Smooth muscle cell of the pulmonary artery (primary cell): ENCODE data around the gene PODN. TPM values are rescaled to one million over a fixed set of nuclear protein-coding genes. Genes with fewer than 3 reads are reported as not detected.

ENCODE experiments used
- total RNA-seq: library from RNA; depleted of rRNA; stranded (reverse); fragments of >200 nt; gene quantifications from 2 replicates; pipeline ENCODE4 v1.2.3, GENCODE V29; 2014

Gene PODN
- 16.0 and 20.9 TPM in 2 replicates for total RNA-seq

GRCh38 chr1:53061859-53062707 lies at the start of gene PODN:
TSS of gene PODN (plus strand) at chr1:53062213. CDS start at chr1:53069856, 7,643 bp downstream.

Other genes with a start within 250 kb of the PODN start
- gene ZYG11A, start 219.5 kb upstream of the PODN start, total RNA-seq: 0.20 and 1.0 TPM in 2 replicates
- 38.9 and 49.8 TPM in 2 replicates for gene ECHDC2, start 140.5 kb upstream of the PODN start, total RNA-seq
- 136 and 137 TPM in 2 replicates for gene SCP2, start 134.9 kb upstream of the PODN start, total RNA-seq
- gene SLC1A7, start 80.4 kb downstream of the PODN start, total RNA-seq: 0.52 and 1.1 TPM in 2 replicates
- gene CPT2, start 134.6 kb downstream of the PODN start, total RNA-seq: 10.8 and 13.3 TPM in 2 replicates
- gene CZIB, start 158.4 kb downstream of the PODN start, total RNA-seq: 44.7 and 45.0 TPM in 2 replicates
- gene MAGOH, start 176.3 kb downstream of the PODN start, total RNA-seq: 18.0 and 23.5 TPM in 2 replicates